ENCODE measurements around the gene PLXNA4.

PLXNA4 gene

GRCh38 chr7:132247995-132248618, 328.2 kb downstream of the PLXNA4 start:
- no peak for DNase-seq (ENCODE audit: low read depth in 2 of 3, low spot score in 2 of 3)

GRCh38 chr7:132246591-132246990, 329.7 kb downstream of the PLXNA4 start:
- DNase-seq (ENCODE audit: low read depth in 2 of 3, low spot score in 2 of 3) = no peak

GRCh38 chr7:132245539-132245938, 330.7 kb downstream of the PLXNA4 start:
- no peak for DNase-seq (ENCODE audit: low read depth in 2 of 3, low spot score in 2 of 3)

- DNase-seq (ENCODE audit: low read depth in 2 of 3, low spot score in 2 of 3) = no peak
These were observed 331.3 kb downstream of the PLXNA4 start for GRCh38 chr7:132244903-132245480.

- DNase-seq (ENCODE audit: low read depth in 2 of 3, low spot score in 2 of 3) = no peak
These were observed 332.8 kb downstream of the PLXNA4 start for GRCh38 chr7:132243463-132243862.

GRCh38 chr7:132243051-132243450, 333.2 kb downstream of the PLXNA4 start:
- no peak for DNase-seq (ENCODE audit: low read depth in 2 of 3, low spot score in 2 of 3)

- no peak for DNase-seq (ENCODE audit: low read depth in 2 of 3, low spot score in 2 of 3)
These were observed 334.0 kb downstream of the PLXNA4 start for GRCh38 chr7:132242192-132242812.

GRCh38 chr7:132240821-132241422, 335.3 kb downstream of the PLXNA4 start:
- no peak for DNase-seq (ENCODE audit: low read depth in 2 of 3, low spot score in 2 of 3)

- DNase-seq (ENCODE audit: low read depth in 2 of 3, low spot score in 2 of 3) = no peak
These were observed 336.0 kb downstream of the PLXNA4 start for GRCh38 chr7:132240262-132240661.

GRCh38 chr7:132239422-132239994, 336.8 kb downstream of the PLXNA4 start:
- no peak for DNase-seq (ENCODE audit: low read depth in 2 of 3, low spot score in 2 of 3)

- DNase-seq (ENCODE audit: low read depth in 2 of 3, low spot score in 2 of 3) = no peak
These were observed 341.6 kb downstream of the PLXNA4 start for GRCh38 chr7:132234711-132235110.

- no peak for DNase-seq (ENCODE audit: low read depth in 2 of 3, low spot score in 2 of 3)
These were observed 343.9 kb downstream of the PLXNA4 start for GRCh38 chr7:132232406-132232805.

GRCh38 chr7:132230462-132230861, 345.8 kb downstream of the PLXNA4 start:
- no peak for DNase-seq (ENCODE audit: low read depth in 2 of 3, low spot score in 2 of 3)

GRCh38 chr7:132228240-132228639, 348.0 kb downstream of the PLXNA4 start:
- no peak for DNase-seq (ENCODE audit: low read depth in 2 of 3, low spot score in 2 of 3)

- DNase-seq (ENCODE audit: low read depth in 2 of 3, low spot score in 2 of 3) = no peak
These were observed 349.3 kb downstream of the PLXNA4 start for GRCh38 chr7:132226957-132227290.

- no peak for DNase-seq (ENCODE audit: low read depth in 2 of 3, low spot score in 2 of 3)
These were observed 350.0 kb downstream of the PLXNA4 start for GRCh38 chr7:132226046-132226956.

- DNase-seq (ENCODE audit: low read depth in 2 of 3, low spot score in 2 of 3) = no peak
These were observed 350.8 kb downstream of the PLXNA4 start for GRCh38 chr7:132225216-132226030.

GRCh38 chr7:132221356-132221755, 354.9 kb downstream of the PLXNA4 start:
- no peak for DNase-seq (ENCODE audit: low read depth in 2 of 3, low spot score in 2 of 3)

GRCh38 chr7:132220060-132220459, 356.2 kb downstream of the PLXNA4 start:
- no peak for DNase-seq (ENCODE audit: low read depth in 2 of 3, low spot score in 2 of 3)

GRCh38 chr7:132218876-132219275, 357.4 kb downstream of the PLXNA4 start:
- DNase-seq (ENCODE audit: low read depth in 2 of 3, low spot score in 2 of 3) = no peak
